GM21515 (cell line): ENCODE results near the gene ADAP1.

Source experiments
- ATAC-seq: cut with Tn5 transposase; IDR thresholded peaks from one replicate; pipeline ENCODE4 v1.9.1; 2021; ENCODE audit not compliant: unreplicated experiment

The ADAP1 gene

GRCh38 chr7:923108-924041 lies 31.1 kb downstream of the ADAP1 start:
- ATAC-seq: peak; percentile 87

GRCh38 chr7:922334-923107 lies 32.0 kb downstream of the ADAP1 start:
- no peak for ATAC-seq

- ATAC-seq: no peak
These were observed 32.7 kb downstream of the ADAP1 start for GRCh38 chr7:921581-922333.

- ATAC-seq: no peak
These were observed 33.4 kb downstream of the ADAP1 start for GRCh38 chr7:921071-921461.

GRCh38 chr7:920351-921070 lies 34.0 kb downstream of the ADAP1 start:
- ATAC-seq: no peak

GRCh38 chr7:919924-920341 lies 34.5 kb downstream of the ADAP1 start:
- no peak for ATAC-seq

GRCh38 chr7:919114-919442 lies 35.4 kb downstream of the ADAP1 start:
- no peak for ATAC-seq

GRCh38 chr7:918441-919113 lies 35.9 kb downstream of the ADAP1 start:
- no peak for ATAC-seq

GRCh38 chr7:918118-918425 lies 36.4 kb downstream of the ADAP1 start:
- ATAC-seq: no peak

GRCh38 chr7:917255-918117 lies 37.0 kb downstream of the ADAP1 start:
- ATAC-seq: no peak

- ATAC-seq: no peak
These were observed 38.1 kb downstream of the ADAP1 start for GRCh38 chr7:916291-916941.

- ATAC-seq: no peak
These were observed 38.9 kb downstream of the ADAP1 start for GRCh38 chr7:915291-916218.

- no peak for ATAC-seq
These were observed 39.8 kb downstream of the ADAP1 start for GRCh38 chr7:914521-915194.

- no peak for ATAC-seq
These were observed 40.6 kb downstream of the ADAP1 start for GRCh38 chr7:913736-914520.

- no peak for ATAC-seq
These were observed 42.5 kb downstream of the ADAP1 start for GRCh38 chr7:911791-912480.

GRCh38 chr7:910931-911431 lies 43.5 kb downstream of the ADAP1 start:
- no peak for ATAC-seq
